ENCODE measurements around the gene CSNK1G1. TPM values are rescaled to one million over a fixed set of nuclear protein-coding genes. Genes with fewer than 3 reads are reported as not detected.
"Not testable (repeated sequence)": the region's sequence is repeated elsewhere in the genome, so short reads cannot be mapped to it uniquely, and the experiment has no call there.

The CSNK1G1 gene
- total RNA-seq, 1 experiment from 2014 or later, result 19.6 TPM

DNA sequence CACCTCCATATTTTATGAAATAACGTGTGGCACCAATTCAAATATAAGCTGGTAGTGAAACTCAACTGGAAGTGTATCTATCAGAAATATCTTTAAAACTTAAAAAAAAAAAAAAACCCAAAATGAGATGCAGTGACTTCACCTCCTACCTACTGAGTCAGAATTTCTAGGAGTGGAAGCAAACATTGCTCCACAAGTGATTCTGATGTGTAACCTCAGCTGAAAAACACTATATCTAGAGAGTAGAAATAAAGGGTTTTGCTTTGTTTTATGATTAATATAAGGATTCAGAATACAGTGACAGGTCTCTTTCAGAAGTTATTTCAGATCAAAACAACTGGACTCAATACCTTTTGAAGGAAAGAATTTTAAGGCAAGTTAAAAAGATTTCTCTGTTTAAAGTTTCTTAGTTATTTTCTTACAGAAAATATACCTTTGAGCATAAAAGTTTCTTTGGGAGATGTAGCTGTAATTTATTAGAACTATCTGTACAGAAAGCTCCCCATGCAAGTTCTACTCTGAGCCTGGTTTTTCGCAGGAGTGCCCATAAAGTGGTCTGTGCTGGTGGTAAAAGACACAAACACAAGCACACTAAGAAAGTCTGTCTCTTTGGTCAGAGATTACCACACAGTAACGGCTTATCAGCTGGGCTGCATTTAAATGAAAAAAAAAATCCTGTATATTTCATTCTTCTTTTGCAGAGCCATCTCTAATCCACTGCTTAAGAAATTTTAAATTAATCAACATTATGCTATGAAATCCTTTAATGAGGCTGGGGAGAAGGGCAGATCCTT is 133.2 kb downstream of the CSNK1G1 start:
- BruUV-seq (replicated peaks), result no TSS peak
- Histone ChIP-seq H3F3A (ENCODE audit: insufficient read depth, low read depth) (no peaks in the 10 kb centered on the region), H3K27ac (no peak overlapping the region), H3K9me2 (ENCODE audit: insufficient read depth) (no peaks in the 10 kb centered on the region), H3K4me3 (no peak overlapping the region), H3K4me2 (no peak overlapping the region), H4K20me1 (ENCODE audit: insufficient read depth) (no peaks in the 10 kb centered on the region), H3K36me3 (ENCODE audit: low read depth) (no peaks in the 10 kb centered on the region), H3K79me2 (ENCODE audit: low read depth) (no peaks in the 10 kb centered on the region; the same call in 1 of the 2 replicates), H3K4me1 (replicated peaks; ENCODE audit: insufficient read depth) (no peaks in the 10 kb centered on the region; the same call in 1 of the 2 replicates), H3K27me3 (ENCODE audit: insufficient read depth, low read depth) (no peaks in the 10 kb centered on the region), H2AFZ (no peak overlapping the region), H3K9me3 (ENCODE audit: insufficient read depth, low read depth) (no peaks in the 10 kb centered on the region)
- no peak for DNase-seq
- TF ChIP-seq, protein P1, sequence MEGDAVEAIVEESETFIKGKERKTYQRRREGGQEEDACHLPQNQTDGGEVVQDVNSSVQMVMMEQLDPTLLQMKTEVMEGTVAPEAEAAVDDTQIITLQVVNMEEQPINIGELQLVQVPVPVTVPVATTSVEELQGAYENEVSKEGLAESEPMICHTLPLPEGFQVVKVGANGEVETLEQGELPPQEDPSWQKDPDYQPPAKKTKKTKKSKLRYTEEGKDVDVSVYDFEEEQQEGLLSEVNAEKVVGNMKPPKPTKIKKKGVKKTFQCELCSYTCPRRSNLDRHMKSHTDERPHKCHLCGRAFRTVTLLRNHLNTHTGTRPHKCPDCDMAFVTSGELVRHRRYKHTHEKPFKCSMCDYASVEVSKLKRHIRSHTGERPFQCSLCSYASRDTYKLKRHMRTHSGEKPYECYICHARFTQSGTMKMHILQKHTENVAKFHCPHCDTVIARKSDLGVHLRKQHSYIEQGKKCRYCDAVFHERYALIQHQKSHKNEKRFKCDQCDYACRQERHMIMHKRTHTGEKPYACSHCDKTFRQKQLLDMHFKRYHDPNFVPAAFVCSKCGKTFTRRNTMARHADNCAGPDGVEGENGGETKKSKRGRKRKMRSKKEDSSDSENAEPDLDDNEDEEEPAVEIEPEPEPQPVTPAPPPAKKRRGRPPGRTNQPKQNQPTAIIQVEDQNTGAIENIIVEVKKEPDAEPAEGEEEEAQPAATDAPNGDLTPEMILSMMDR (conservative IDR thresholded peaks at IDR 0.05), result no peak
- TF ChIP-seq EZH2 (IDR thresholded peaks at IDR 0.05; ENCODE audit: low read depth), result no peak
- ChIA-PET CTCF (no interaction called here), POLR2A (ENCODE audit: unreplicated experiment) (no interaction called here)
- intact Hi-C loops (cut with micrococcal nuclease; ENCODE audit: unreplicated experiment), result no loop called here

DNA sequence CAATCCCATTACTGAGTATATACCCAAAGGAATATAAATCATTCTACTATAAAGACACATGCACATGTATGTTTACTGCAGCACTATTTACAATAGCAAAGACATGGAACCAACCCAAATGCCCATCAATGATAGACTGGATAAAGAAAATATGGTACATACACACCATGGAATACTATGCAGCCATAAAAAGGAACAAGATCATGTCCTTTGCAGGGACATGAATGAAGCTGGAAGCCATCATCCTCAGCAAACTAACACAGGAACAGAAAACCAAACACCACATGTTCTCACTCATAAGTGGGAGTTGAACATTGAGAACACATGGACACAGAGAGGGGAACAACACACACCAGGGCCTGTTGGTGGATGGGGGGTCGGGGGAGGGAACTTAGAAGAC is 134.1 kb downstream of the CSNK1G1 start:
- BruUV-seq (replicated peaks); CTCF ChIA-PET; intact Hi-C loops (cut with micrococcal nuclease; ENCODE audit: unreplicated experiment): not testable (repeated sequence)

DNA sequence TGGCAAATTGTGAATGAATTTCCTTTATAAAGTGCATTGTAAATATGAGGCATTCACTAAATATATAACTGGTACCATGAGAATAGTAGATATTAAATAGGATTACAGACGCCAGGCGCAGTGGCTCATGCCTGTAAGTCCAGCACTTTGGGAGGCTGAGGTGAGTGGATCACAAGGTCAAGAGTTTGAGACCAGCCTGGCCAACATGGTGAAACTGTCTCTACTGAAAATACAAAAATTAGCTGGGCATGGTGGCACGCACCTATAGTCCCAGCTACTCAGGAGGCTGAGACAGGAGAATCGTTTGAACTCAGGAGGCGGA is 138.6 kb downstream of the CSNK1G1 start:
- H4K20me1 ChIP-seq (ENCODE audit: insufficient read depth); H3K36me3 ChIP-seq (ENCODE audit: low read depth); H3K79me2 ChIP-seq (ENCODE audit: low read depth); H3K4me3 ChIP-seq; BruUV-seq (replicated peaks); H3K4me2 ChIP-seq; DNase-seq; H3K4me1 ChIP-seq (replicated peaks; ENCODE audit: insufficient read depth); H3K27me3 ChIP-seq (ENCODE audit: insufficient read depth, low read depth); H3F3A ChIP-seq (ENCODE audit: insufficient read depth, low read depth); H2AFZ ChIP-seq; H3K9me2 ChIP-seq (ENCODE audit: insufficient read depth); intact Hi-C loops (cut with micrococcal nuclease; ENCODE audit: unreplicated experiment); H3K9me3 ChIP-seq (ENCODE audit: insufficient read depth, low read depth); H3K27ac ChIP-seq; POLR2A ChIA-PET (ENCODE audit: unreplicated experiment); CTCF ChIA-PET: not testable (repeated sequence)

More for the DNA sequence above, 134.1 kb downstream of the CSNK1G1 start:
- H3K9me3 ChIP-seq (ENCODE audit: insufficient read depth, low read depth); H3K9me2 ChIP-seq (ENCODE audit: insufficient read depth); H3K79me2 ChIP-seq (ENCODE audit: low read depth); H4K20me1 ChIP-seq (ENCODE audit: insufficient read depth); H3K4me1 ChIP-seq (replicated peaks; ENCODE audit: insufficient read depth); H3K36me3 ChIP-seq (ENCODE audit: low read depth); DNase-seq; H3K27me3 ChIP-seq (ENCODE audit: insufficient read depth, low read depth); H2AFZ ChIP-seq; H3K4me2 ChIP-seq; H3F3A ChIP-seq (ENCODE audit: insufficient read depth, low read depth); H3K4me3 ChIP-seq; H3K27ac ChIP-seq: not testable (repeated sequence)
- POLR2A ChIA-PET (ENCODE audit: unreplicated experiment), result interaction anchor here (0.5 kb wide), 1 partner anchor 9 kb away, joined by 8 read pairs; no protein-coding TSS in a partner anchor

DNA sequence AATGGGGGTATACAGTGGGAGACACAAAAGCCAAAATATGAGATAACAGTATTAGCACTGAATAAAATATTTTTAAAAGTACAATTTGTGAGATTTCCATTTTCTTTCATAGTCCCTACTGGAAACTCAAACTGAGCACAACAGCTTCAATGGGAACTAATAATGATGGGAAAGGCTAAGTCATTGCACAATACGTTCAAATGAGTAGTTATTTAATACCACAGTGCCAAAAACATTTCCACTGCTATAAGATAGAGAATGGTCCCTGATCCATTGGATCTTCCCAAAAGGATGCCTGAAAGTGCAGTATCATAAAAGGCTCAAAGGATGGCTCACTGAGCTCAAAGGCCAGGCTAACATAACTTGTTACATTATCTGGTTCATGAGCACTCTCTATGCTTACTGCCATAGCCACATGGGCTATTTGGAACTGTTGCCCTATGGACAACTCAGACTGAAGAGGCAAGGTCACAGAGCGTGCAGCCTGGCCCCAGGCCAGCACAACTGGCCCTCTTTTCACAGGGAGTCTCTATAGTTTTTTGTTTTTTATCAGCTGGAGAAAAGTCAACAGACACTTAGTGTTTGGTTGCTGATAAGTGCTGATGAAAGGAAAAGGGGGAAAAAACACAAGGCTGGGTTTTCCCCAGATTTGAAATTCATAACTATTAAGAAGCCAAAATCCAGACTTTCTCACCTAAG is 139.1 kb downstream of the CSNK1G1 start:
- Histone ChIP-seq H3K4me1 (replicated peaks; ENCODE audit: insufficient read depth) (no peaks in the 10 kb centered on the region), H3K9me3 (ENCODE audit: insufficient read depth, low read depth) (no peaks in the 10 kb centered on the region), H3K36me3 (ENCODE audit: low read depth) (0 out of 2 replicates have a peak, but pooled peaks cover 8% of the 10 kb centered on the region), H3K79me2 (ENCODE audit: low read depth) (no peaks in the 10 kb centered on the region; the same call in 1 of the 2 replicates), H4K20me1 (ENCODE audit: insufficient read depth) (no peaks in the 10 kb centered on the region), H3K4me2 (no peak overlapping the region), H2AFZ (no peak overlapping the region), H3K9me2 (ENCODE audit: insufficient read depth) (no peaks in the 10 kb centered on the region), H3K27me3 (ENCODE audit: insufficient read depth, low read depth) (no peaks in the 10 kb centered on the region), H3K4me3 (no peak overlapping the region), H3K27ac (no peak overlapping the region), H3F3A (ENCODE audit: insufficient read depth, low read depth) (no peaks in the 10 kb centered on the region)
- ChIA-PET CTCF (no interaction called here), POLR2A (ENCODE audit: unreplicated experiment) (no interaction called here)
- BruUV-seq (replicated peaks), result no TSS peak
- DNase-seq, result no peak
- intact Hi-C loops (cut with micrococcal nuclease; ENCODE audit: unreplicated experiment), result no loop called here
- TF ChIP-seq EZH2 (IDR thresholded peaks at IDR 0.05; ENCODE audit: low read depth), result no peak
- TF ChIP-seq, protein P1 (conservative IDR thresholded peaks at IDR 0.05), result no peak
